Naive B cell (primary cell): Measurements from ENCODE around the gene SP8. TPM values are rescaled to one million over a fixed set of nuclear protein-coding genes. Genes with fewer than 3 reads are reported as not detected.
A peak's percentile ranks its signal among the peaks of the same experiment; 100 is the strongest.

ENCODE experiments used
- ATAC-seq, 2 donors: fragments of 150-1000 bp; cut with Tn5 transposase; 2 replicates each; pipeline ENCODE4 v1.10.0; 2021; ENCODE audit warnings: low read depth in 2 of 2, mild to moderate bottlenecking in 2 of 2, moderate library complexity in 2 of 2
- DNase-seq: peaks from one replicate; pipeline ENCODE4 v3.0.0; 2022
- H3K27ac Mint-ChIP-seq, 6 donors: one replicate each; pipeline ENCODE4 v1.8.0; 2020 to 2022; ENCODE audit warnings: mild to moderate bottlenecking in 6 of 6, mixed read lengths in 6 of 6, moderate library complexity in 5 of 6, inconsistent platforms in 2 of 6
- H3K27me3 Mint-ChIP-seq, 3 donors: one replicate each; pipeline ENCODE4 v1.8.0; 2021 to 2022; ENCODE audit warnings: mixed read lengths in 3 of 3, mild to moderate bottlenecking in 1 of 3
- H3K36me3 Mint-ChIP-seq, 2 donors: one replicate each; pipeline ENCODE4 v1.8.0; 2020 to 2022; ENCODE audit warnings: mixed read lengths in 2 of 2, inconsistent platforms in 1 of 2, mild to moderate bottlenecking in 1 of 2
- H3K4me1 Mint-ChIP-seq, 3 donors: one replicate each; pipeline ENCODE4 v1.8.0; 2020 to 2022; ENCODE audit warnings: mixed read lengths in 3 of 3, inconsistent platforms in 1 of 3, mild to moderate bottlenecking in 1 of 3, moderate library complexity in 1 of 3
- H3K4me3 Mint-ChIP-seq, 8 donors: one replicate each; pipeline ENCODE4 v1.8.0; 2020 to 2022; ENCODE audit warnings: mild to moderate bottlenecking in 8 of 8, mixed read lengths in 8 of 8, moderate library complexity in 8 of 8, inconsistent platforms in 2 of 8
- H3K9me3 Mint-ChIP-seq, 7 donors: one replicate each; pipeline ENCODE4 v1.8.0; 2020 to 2022; ENCODE audit warnings: mixed read lengths in 7 of 7, mild to moderate bottlenecking in 5 of 7, inconsistent platforms in 2 of 7, moderate library complexity in 1 of 7
- polyA plus RNA-seq, 6 donors: library from polyadenylated mRNA; unstranded; fragments of 300-500 nt; fragmentation: Illumina TruSeq; gene quantifications; one replicate each; pipeline ENCODE4 v1.2.3, GENCODE V29; 2021; ENCODE audit warnings: low read depth in 6 of 6

SP8 gene
- polyA plus RNA-seq, 6 donors from 2014 or later: not detected

- no peak for ATAC-seq
- DNase-seq: no peak
- peak overlapping the region in 4 of 8 donors; percentile 3 to 72 (median 60) for H3K4me3 Mint-ChIP-seq
- peaks cover 4 to 45% (median 39%) of the 10 kb centered on the region in 7 donors for H3K9me3 Mint-ChIP-seq
- H3K27me3 Mint-ChIP-seq: peaks cover 67 to 79% (median 75%) of the 10 kb centered on the region in 3 donors
- H3K36me3 Mint-ChIP-seq: peaks cover 9 to 14% of the 10 kb centered on the region in 2 donors
- peaks cover 5 to 15% (median 7%) of the 10 kb centered on the region in 3 donors for H3K4me1 Mint-ChIP-seq
- H3K27ac Mint-ChIP-seq: peak overlapping the region in 3 of 6 donors; percentile 66 to 89 (median 79)
Observed at GRCh38 chr7:20791538-20792434, 5.1 kb upstream of the SP8 start.

DNA sequence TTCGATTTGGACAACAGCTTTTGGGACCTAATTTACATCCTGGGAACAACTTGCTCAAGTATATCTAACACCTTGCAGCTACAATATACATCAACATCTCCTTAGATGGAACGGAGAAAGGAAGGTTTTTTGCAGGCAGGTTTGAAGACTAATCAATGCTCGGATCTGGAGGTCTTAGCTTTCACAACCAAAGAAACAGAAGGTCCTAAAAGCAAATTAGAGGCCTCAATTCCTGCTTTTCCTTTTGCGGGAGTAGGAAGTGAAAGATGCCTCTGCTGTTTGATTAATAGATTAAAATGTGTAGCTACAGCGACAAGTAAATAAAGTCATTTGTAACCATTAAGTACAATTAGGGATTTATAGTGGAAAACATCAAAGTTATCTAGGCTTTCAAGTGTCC is 3.7 kb upstream of the SP8 start:
- ATAC-seq (no peak), DNase-seq (no peak)
- Mint-ChIP-seq H3K9me3 (peaks cover 4 to 48% (median 36%) of the 10 kb centered on the region in 7 donors), H3K4me3 (peak overlapping the region in 1 of 8 donors; percentile 58), H3K4me1 (peaks cover 13 to 22% (median 21%) of the 10 kb centered on the region in 3 donors), H3K36me3 (peaks cover 15 to 18% of the 10 kb centered on the region in 2 donors), H3K27ac (peak overlapping the region in 2 of 6 donors; percentile 42 to 73), H3K27me3 (peaks cover 74 to 81% (median 79%) of the 10 kb centered on the region in 3 donors)

GRCh38 chr7:20788420-20788990 is 1.8 kb upstream of the SP8 start:
- H3K27ac Mint-ChIP-seq: peak overlapping the region in 2 of 6 donors; percentile 88 to 92
- ATAC-seq: no peak
- peaks cover 18 to 28% (median 27%) of the 10 kb centered on the region in 3 donors for H3K4me1 Mint-ChIP-seq
- H3K9me3 Mint-ChIP-seq: peaks cover 4 to 49% (median 31%) of the 10 kb centered on the region in 7 donors
- DNase-seq: no peak
- H3K36me3 Mint-ChIP-seq: peaks cover 18 to 23% of the 10 kb centered on the region in 2 donors
- H3K27me3 Mint-ChIP-seq: peaks cover 74 to 84% (median 75%) of the 10 kb centered on the region in 3 donors
- H3K4me3 Mint-ChIP-seq: peak overlapping the region in 2 of 8 donors; percentile 51 to 83

- peaks cover 75 to 84% (median 75%) of the 10 kb centered on the region in 3 donors for H3K27me3 Mint-ChIP-seq
- H3K4me3 Mint-ChIP-seq: peak overlapping the region in 6 of 8 donors; percentile 20 to 83 (median 78)
Observed at GRCh38 chr7:20787660-20788419, 1.2 kb upstream of the SP8 start.

DNA sequence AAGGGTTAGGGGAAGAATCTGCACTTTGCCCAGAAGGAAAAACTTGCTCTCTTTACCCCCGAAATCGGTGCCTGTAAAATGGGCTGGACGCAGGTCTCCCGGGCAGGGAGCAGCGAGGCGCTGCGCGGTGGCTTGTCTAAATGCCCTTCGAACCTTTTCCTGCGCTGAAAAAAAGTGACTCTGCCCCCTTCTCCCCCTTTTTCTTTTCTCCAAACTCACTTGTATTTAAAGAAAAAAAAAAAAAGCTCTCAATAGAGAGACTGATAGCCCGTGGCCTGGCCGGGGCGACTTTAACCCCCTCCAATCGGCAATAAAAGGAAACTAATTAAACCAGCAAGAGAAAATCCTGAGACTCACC is 286 bp downstream of the SP8 start:
- H3K9me3 Mint-ChIP-seq: peaks cover 4 to 41% (median 26%) of the 10 kb centered on the region in 7 donors
- DNase-seq (no peak), ATAC-seq (no peak)
- peak overlapping the region in 5 of 6 donors; percentile 76 to 93 (median 86) for H3K27ac Mint-ChIP-seq
- peak overlapping the region; percentile 71 to 92 (median 84) for H3K4me3 Mint-ChIP-seq
- H3K27me3 Mint-ChIP-seq: peaks cover 68 to 77% (median 70%) of the 10 kb centered on the region in 3 donors
- H3K36me3 Mint-ChIP-seq: peaks cover 9 to 23% of the 10 kb centered on the region in 2 donors
- peaks cover 18 to 29% (median 28%) of the 10 kb centered on the region in 3 donors for H3K4me1 Mint-ChIP-seq

More at GRCh38 chr7:20787660-20788419, 1.2 kb upstream of the SP8 start:
- Mint-ChIP-seq H3K9me3 (peaks cover 4 to 48% (median 27%) of the 10 kb centered on the region in 7 donors), H3K36me3 (peaks cover 18 to 23% of the 10 kb centered on the region in 2 donors), H3K27ac (peak overlapping the region in 5 of 6 donors; percentile 67 to 92 (median 83)), H3K4me1 (peaks cover 18 to 29% (median 28%) of the 10 kb centered on the region in 3 donors)
- ATAC-seq (no peak), DNase-seq (no peak)

DNA sequence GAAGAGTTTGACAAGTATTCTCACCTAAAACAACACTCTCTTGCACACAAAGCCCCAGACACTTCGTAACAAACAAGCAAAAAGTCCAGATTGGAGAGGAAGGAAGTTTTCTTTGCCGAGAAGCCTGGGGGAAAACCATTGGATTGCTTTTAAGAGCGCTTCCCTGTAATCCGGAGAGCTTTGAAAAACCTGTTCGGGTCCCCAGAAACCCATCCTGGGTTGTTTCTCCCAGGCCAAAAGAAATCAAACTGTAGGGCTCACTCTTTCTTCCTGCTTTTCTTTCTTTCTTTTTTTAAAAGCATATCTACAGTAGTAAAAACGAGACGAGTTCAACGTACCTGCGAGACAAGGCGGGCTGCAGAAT is 655 bp downstream of the SP8 start:
- DNase-seq: no peak
- H3K9me3 Mint-ChIP-seq: peaks cover 4 to 37% (median 26%) of the 10 kb centered on the region in 7 donors
- H3K4me3 Mint-ChIP-seq: peak overlapping the region; percentile 71 to 92 (median 84)
- peak overlapping the region in 5 of 6 donors; percentile 76 to 93 (median 85) for H3K27ac Mint-ChIP-seq
- peaks cover 67 to 77% (median 70%) of the 10 kb centered on the region in 3 donors for H3K27me3 Mint-ChIP-seq
- H3K4me1 Mint-ChIP-seq: peaks cover 18 to 28% (median 26%) of the 10 kb centered on the region in 3 donors
- no peak for ATAC-seq
- H3K36me3 Mint-ChIP-seq: peaks cover 8 to 23% of the 10 kb centered on the region in 2 donors

- Mint-ChIP-seq H3K27ac (peak overlapping the region in 4 of 6 donors; percentile 76 to 93 (median 84)), H3K4me3 (peak overlapping the region; percentile 76 to 92 (median 84)), H3K36me3 (peaks cover 8 to 23% of the 10 kb centered on the region in 2 donors), H3K27me3 (peaks cover 67 to 77% (median 72%) of the 10 kb centered on the region in 3 donors), H3K9me3 (peaks cover 4 to 37% (median 26%) of the 10 kb centered on the region in 7 donors), H3K4me1 (peaks cover 18 to 28% (median 26%) of the 10 kb centered on the region in 3 donors)
- DNase-seq (no peak), ATAC-seq (peak in 1 of 2 donors; percentile 17)
Observed at GRCh38 chr7:20785157-20786048, 1.3 kb downstream of the SP8 start.

DNA sequence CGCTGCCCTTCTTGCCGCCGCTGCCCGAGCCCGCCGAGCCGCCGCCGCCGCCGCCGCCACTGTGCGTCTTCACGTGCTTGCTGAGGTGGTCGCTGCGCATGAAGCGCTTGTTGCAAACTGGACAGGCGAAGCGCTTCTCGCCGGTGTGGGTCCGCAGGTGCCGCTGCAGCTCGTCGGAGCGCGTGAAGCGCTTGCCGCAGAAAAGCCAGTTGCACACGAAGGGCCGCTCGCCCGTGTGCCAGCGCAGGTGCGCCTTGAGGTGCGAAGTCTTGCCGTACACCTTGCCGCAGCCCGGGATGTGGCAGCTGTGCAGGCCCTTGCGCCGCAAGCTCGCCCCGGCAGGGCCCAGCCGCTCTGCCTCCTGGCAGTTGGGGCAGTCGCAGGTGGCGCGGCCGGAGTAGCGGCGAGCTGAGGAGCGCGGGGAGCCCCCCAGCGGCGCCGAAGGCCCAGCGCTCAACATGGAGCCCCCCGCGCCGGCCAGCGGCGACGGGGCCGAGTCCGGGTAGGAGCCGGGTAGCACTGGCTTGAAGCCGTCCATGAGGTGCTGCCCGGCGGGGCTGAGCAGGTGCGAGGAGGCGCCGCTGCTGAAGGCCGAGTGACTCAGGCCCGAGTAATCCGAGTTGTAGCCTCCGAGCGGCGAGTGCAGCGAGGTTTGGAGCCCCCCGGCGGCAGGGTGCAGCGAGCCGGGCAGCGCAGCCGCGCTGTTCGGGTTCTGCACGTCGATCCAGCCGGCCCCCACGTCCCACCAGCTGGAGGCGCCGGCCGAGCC is 2.1 kb downstream of the SP8 start:
- Mint-ChIP-seq H3K9me3 (peaks cover 4 to 37% (median 24%) of the 10 kb centered on the region in 7 donors), H3K27me3 (peaks cover 71 to 77% (median 73%) of the 10 kb centered on the region in 3 donors), H3K4me1 (peaks cover 18 to 28% (median 26%) of the 10 kb centered on the region in 3 donors), H3K27ac (peak overlapping the region in 1 of 6 donors; percentile 68), H3K4me3 (peak overlapping the region in 5 of 8 donors; percentile 9 to 89 (median 78)), H3K36me3 (peaks cover 8 to 23% of the 10 kb centered on the region in 2 donors)
- peak; percentile 13 to 16 for ATAC-seq
- DNase-seq: no peak

- Mint-ChIP-seq H3K27ac (peak overlapping the region in 5 of 6 donors; percentile 27 to 93 (median 84)), H3K4me3 (peak overlapping the region; percentile 60 to 91 (median 84)), H3K27me3 (peaks cover 77 to 82% (median 78%) of the 10 kb centered on the region in 3 donors), H3K4me1 (peaks cover 18 to 29% (median 28%) of the 10 kb centered on the region in 3 donors), H3K9me3 (peaks cover 4 to 42% (median 28%) of the 10 kb centered on the region in 7 donors), H3K36me3 (peaks cover 8 to 23% of the 10 kb centered on the region in 2 donors)
- DNase-seq: no peak
- ATAC-seq: peak; percentile 27 to 40
Observed at GRCh38 chr7:20783700-20784387, 2.8 kb downstream of the SP8 start.

GRCh38 chr7:20783125-20783699 is 3.5 kb downstream of the SP8 start:
- H3K4me1 Mint-ChIP-seq: peaks cover 18 to 34% (median 28%) of the 10 kb centered on the region in 3 donors
- H3K27ac Mint-ChIP-seq: peak overlapping the region in 4 of 6 donors; percentile 47 to 93 (median 62)
- H3K9me3 Mint-ChIP-seq: peaks cover 4 to 42% (median 27%) of the 10 kb centered on the region in 7 donors
- peaks cover 8 to 23% of the 10 kb centered on the region in 2 donors for H3K36me3 Mint-ChIP-seq
- no peak for ATAC-seq
- no peak for DNase-seq
- peak overlapping the region in 7 of 8 donors; percentile 43 to 89 (median 73) for H3K4me3 Mint-ChIP-seq
- peaks cover 75 to 79% (median 78%) of the 10 kb centered on the region in 3 donors for H3K27me3 Mint-ChIP-seq
